NCI-H2227 treated with DMSO at 0.1 percent for 48 hours (cell line): Measurements from ENCODE around the gene DKKL1.
A peak's percentile ranks its signal among the peaks of the same experiment; 100 is the strongest.

Source experiments
- DNase-seq: peaks from one replicate; lab custom pipeline; 2025; lab: John Stamatoyannopoulos, UW

The DKKL1 gene

DNA sequence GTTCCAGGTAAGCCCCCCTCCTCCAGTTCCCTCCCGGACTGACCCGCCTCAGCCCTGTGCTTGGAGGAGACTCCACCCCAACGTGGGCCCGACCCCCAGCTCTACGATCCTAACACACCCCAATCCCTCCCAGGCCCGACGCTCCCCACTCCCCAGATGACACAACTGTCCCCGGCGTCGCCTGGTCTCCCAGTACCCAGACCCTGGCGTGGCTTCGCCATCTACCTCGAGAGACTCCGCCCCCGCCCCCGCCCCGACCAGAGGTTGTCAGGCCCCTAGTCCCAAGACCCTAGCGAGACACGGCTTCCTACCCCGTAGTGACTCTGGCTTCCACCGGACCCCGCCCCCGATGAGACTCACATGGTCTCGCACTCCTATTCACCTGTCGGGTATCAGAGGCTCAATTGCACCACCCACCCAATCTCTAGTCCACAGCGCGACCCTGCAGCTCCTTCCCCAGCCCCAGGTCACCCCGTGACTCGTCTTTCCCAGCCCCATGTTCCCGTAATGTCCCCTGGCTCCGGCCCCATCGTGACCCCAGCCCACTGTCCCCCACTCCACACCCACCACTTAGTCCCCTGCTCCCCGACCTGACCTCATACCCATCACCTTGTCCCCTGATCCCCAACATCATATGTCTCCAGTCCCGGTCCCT lies 25.5 kb upstream of the DKKL1 start:
- no peak for DNase-seq

DNA sequence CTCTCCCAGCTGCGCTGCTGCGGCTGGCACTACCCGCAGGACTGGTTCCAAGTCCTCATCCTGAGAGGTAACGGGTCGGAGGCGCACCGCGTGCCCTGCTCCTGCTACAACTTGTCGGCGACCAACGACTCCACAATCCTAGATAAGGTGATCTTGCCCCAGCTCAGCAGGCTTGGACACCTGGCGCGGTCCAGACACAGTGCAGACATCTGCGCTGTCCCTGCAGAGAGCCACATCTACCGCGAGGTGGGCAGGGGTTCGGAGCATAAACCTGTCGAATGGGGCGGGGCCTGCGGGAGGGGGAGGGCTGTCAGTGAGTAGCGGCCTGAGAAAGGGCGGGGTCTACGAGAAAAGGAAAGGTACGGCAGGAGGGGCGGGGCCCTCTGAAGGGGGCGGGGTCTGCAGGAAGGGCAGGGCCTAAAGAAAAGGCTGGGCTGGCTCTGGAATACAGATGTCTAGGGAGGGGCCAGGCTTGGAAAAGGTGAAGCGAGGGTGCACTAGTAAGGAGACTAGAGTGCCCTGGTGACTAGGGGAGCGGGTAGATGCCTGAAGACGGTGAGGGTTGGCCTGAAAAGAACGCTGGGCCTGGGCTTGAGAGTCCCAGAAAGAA lies 24.9 kb upstream of the DKKL1 start:
- DNase-seq = no peak

DNA sequence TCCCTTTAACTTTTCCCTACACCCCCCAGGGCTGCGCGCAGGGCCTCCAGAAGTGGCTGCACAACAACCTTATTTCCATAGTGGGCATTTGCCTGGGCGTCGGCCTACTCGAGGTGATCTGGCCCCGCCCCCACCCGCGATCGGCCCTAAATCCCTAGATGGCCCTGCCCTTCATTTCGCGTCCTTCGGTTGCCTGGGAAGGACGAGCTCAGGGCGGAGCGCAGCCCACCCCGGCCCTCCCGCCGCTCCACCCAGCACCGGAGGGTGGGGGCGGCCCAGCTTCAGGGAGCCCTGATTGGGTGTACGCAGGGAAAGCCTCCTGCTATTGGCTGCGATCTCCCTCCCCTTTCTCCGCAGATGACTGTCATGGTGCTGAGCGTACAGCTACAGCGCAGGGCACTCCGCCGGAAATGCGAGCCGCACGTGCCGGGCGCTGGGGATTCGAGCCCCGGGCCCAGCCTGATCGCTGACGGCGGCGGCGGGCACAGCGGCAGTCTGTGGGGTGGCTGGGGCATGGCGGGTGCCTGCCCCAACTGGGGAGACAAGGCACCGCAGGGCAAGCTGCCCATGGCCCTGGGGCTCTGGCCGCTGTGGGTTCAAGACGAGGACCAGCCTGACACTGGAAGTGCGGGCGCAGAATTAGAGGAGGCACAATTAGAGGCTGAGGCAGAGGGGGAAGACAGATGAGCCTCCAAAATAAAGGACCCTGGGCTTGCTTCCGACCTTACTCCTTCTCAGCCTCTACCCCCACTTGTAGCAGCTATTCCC lies 24.2 kb upstream of the DKKL1 start:
- DNase-seq = peak; percentile 87

DNA sequence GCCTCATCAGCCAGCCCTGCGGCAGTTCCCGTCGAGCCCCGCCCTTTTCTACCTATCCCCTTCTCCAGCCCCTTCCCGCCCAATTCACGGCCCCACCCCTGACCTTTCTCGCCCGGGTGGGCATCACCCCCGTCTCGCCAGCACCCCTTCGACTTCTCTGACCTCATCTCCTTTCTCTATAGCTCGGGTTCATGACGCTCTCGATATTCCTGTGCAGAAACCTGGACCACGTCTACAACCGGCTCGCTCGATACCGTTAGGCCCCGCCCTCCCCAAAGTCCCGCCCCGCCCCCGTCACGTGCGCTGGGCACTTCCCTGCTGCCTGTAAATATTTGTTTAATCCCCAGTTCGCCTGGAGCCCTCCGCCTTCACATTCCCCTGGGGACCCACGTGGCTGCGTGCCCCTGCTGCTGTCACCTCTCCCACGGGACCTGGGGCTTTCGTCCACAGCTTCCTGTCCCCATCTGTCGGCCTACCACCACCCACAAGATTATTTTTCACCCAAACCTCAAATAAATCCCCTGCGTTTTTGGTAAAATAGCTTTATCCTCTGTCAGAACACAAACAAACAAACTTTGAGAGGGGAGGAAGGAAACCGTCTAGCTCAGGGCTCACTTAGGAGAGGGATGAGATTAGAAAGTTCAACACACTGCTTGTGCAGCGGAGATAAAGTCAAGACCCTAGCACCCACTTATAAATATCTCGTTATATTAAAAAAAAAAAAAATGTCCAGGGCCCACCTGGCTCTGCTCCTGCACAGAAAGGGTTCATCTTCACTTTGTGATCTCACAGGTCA lies 23.4 kb upstream of the DKKL1 start:
- DNase-seq = peak; percentile 37

DNA sequence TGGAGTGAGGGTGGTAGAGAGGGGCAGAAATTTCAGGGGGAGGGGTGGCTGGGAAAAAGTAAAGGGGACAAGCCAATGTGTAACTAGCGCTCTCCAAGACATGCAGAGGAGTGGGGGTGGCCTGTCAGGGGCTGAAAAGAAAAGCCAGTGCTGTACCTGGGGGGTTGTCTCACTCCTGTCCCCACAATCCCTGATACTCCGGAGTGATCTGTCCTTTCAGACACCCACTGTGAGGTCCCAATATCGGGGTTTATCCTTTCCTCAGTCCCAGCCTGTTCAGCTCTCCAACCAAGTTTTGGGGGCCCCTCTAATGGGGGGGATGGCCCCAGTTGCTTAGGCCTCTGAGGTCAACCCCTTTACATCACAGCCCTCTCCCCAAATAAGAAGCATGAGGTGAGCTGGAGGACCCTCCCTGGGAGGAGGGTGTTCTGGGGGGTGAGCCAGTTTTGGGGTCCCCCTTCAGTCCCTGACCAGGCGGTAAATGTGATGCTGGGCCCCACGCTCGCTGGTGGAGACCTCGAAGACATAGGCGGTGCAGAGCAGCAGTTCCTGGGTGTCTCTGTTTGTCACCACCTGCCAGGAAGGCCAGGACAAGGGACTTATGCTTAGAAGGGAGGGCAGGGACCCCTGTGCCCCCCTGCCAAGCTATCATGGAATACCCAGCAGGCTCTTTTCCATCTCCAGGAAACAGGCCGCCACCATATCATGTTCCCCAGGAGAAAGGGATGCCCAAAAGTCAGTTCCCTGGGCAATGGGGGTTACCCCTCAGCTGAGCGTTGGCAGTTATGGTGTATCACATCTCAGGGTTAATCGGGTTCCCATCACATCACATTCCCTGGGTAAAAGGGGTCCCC lies 22.6 kb upstream of the DKKL1 start:
- no peak for DNase-seq

DNA sequence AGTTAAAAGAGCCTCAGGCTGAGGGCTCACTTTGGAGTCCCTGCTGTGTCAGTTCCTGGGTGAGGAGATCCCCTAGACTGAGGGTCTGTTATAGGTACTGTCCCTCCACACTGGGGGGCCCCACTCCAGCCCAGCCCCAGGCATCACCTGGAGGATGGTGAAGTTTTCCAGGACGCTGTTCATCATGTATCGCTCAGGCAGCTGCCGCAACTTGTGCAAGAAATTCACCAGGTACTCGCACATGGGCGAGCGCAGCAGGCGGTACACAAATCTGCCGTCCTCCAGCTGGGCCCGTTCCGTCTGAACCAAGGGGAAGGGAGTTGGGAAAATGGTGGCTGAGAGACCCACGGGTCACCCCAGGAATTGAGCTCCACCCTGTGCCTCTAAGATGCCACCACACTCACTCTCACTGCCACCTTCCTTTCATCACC lies 21.4 kb upstream of the DKKL1 start:
- DNase-seq = no peak

DNA sequence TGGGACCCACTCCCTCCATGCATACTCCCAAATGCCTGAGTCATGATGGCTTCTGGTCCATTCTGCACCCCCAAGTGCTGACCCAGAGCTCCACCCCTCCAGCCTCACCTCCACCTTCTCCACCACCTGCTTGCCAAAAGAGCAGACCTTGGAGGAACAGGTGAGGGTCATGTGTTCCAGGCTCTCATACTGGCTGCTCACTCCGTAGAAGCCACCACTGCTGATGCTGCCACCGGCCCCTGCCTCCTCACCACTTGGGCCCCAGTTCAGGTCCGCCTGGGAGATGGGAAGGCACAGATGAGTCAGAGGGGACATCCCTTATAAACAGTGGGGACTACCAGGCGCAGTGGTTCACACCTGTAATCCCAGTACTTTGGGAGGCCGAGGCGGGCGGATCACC lies 20.6 kb upstream of the DKKL1 start:
- no peak for DNase-seq

DNA sequence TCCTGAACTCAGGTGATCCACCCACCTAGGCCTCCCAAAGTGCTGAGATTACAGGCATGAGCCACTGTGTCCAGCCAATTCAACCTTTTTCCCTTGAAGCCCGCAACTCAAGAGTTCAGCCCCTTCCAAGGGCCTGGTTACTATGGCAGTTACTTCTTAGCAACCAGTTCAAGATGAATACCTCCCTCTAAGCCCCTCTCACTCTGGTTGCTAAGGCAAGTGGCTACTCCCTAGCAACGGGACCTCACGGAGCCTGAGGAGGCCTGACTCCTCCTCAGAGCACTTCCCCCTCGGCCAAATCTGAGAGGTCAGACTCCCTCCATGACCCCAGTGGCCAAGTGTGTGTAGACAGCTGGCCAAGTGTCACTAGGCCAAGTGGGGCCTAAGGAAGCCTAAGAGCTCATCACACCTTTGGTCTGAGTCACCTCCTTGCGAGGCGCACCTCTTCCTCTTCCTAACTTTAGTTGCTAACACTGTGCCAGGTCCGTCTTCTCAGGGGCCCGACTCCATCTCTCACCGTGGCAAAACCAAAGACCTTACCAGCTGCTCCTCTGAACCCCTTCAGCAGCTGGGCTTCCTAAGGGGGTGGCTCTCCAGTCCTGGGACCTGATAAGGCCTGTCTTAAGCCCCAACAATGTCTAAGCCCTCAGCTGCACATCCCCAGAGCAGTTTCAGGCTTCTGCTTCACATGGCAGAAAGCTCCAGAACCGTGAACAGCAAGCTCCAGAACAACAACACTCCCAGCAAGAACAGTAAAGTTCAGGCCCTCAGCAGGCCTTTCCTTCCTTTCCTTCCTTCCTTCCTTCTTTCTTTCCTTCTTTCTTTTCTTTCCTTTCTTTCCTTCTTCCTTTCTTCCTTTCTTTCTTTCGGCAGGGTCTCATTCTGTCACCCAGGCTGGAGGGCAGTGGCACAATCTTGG lies 18.9 kb upstream of the DKKL1 start:
- DNase-seq = no peak

DNA sequence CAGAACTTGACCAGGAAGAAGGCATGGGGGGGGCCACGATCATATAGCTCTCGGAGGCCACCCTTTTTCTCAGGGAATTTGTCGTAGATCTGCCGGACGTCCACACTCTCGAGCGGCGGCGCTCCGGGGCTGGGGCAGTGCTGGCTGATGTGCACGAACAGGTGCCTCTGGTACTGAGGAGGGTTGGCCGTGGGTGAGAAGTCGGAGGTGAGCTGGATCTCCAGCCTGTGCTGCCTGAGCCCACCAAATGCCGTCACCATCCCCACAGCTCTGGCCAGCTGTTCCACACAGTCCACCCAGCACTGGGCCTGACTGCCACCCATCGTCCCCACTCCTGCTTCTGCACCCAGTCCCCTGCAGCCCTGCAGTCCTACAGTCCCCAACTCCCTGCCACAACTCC lies 16.5 kb upstream of the DKKL1 start:
- DNase-seq = no peak

DNA sequence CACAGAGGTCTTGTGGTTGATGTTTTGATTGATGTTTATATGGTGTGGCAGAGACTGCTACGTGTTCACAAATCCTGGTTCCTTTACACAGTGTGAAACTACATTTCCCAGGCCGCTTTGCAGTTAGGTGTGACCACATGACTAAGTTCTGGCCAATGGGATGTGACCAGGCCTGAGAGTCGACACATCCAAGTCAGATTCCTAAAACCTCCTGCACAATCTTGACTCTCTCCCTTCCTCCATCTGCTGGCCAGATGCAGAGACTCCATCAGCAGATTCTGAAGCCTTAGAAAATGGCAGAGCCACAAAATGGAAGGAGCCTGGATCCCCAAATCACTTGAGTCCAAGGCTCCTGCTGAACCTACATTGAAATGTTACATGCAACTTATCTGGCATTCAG lies 15.8 kb upstream of the DKKL1 start:
- DNase-seq = peak; percentile 40

DNA sequence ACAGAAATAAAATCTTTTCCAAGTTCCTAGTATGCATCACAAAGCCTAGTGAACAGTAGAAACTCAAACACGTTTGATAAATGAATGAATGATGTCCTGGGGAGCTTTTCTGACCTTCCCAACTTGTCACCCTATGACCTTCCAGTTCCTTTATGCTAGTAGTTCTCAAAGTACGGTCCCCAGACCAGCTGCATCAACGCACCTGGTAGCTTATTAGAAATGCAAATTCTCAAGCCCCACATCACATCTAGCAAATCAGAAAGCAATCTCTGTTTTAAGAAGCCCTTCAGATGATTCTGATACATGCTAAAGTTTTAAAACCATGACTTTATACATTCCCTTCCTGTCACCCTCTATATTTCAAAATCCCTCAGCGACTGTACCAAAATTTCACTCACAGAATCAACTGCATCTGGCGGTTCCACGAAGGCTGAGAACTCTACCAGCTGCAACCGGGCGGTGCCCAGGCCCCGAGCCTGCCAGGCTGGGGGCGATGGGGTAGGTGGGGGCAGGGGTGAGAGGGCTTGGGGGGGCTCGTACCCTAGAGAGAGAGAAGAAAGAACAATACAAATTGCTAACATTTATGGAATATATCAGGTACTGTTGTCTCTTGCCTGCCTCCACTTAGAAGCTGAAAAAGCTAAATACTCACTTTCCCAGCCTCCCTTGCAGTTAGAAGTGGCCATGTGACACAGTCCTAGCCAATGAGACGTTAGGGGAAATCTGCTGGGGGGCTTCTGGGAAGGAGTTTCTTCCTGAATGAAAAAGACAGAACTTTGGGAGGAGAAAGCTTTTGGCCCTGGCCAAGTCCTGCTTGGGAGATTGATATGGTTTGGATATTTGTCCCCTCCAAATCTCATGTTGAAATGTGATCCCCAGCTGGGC lies 15.1 kb upstream of the DKKL1 start:
- no peak for DNase-seq

DNA sequence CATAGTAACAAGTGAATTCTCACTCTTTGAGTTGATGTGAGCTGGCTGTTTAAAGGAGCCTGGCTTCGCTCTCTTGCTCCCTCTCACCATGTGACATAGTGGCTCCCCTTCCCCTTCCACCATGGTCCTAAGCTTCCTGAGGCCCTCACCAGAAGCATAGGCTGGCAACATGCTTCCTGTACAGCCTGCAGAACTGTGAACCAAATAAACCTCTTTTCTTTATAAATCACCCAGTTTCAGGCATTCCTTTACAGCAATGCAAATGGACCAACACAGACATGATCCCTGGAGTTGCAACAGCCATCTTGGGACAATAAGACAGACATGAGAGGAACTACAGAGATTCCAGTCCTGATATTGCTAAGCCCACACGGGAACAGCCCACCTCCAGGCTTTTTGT lies 14.1 kb upstream of the DKKL1 start:
- DNase-seq = no peak

DNA sequence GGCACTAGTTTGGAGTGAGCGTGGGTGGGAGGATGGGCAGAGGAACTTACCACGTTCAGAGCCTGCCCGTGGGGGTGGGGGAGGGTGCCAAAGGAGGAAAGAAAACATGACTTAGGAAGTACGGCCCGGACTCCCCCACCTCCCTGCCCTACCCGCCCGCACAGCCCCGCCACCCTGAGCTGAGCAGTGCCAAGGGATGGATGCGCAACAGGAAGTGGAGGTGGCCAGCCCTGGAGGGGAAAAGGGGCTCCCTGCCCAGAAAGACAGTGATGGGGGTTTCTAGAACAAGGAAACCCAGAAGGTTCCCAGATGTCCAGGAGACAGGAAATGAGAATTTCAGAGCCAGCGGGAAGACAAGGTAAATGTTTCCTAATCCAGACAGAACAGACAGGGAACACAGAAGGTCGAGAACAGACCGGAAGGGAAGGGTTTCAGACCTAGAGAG lies 7.7 kb upstream of the DKKL1 start:
- DNase-seq = no peak

DNA sequence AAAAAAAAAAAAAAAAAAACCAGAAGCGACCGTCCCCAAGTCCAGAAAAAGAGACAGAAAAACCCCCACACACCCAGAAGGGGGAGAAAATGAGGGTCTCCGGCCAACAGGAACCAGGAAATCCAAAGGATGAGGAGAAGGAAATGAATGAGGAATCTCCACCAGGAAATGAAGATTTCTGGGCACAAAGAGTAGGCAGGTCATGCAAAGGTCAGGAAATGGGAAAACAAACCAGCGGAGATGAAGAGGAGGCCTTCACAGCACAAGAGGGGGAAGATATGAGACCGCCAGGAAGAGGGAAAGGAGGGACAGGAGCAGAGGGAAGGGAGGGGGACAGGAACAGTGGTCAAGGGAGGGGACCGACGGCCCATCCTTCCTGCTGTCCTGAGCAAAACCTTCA lies 7.3 kb upstream of the DKKL1 start:
- no peak for DNase-seq

DNA sequence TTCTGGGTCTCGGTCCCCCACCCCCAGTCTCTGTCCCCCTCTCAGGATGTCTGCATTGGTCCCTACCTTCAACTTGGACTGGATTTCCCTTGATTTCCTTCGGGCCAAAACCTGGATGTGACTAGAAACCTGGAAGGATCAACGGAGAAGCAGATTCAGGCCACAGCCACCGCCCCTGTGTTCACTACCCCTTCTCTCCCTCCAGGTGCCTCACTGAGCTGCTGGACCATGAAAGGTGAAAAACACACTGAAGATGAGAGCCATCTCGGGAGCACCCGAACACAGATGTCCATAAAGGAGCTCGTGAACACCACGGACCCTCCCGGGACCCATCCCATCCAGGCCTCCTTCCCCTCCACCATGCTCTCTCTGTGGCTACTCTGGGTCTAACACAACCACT lies 6.5 kb upstream of the DKKL1 start:
- no peak for DNase-seq

DNA sequence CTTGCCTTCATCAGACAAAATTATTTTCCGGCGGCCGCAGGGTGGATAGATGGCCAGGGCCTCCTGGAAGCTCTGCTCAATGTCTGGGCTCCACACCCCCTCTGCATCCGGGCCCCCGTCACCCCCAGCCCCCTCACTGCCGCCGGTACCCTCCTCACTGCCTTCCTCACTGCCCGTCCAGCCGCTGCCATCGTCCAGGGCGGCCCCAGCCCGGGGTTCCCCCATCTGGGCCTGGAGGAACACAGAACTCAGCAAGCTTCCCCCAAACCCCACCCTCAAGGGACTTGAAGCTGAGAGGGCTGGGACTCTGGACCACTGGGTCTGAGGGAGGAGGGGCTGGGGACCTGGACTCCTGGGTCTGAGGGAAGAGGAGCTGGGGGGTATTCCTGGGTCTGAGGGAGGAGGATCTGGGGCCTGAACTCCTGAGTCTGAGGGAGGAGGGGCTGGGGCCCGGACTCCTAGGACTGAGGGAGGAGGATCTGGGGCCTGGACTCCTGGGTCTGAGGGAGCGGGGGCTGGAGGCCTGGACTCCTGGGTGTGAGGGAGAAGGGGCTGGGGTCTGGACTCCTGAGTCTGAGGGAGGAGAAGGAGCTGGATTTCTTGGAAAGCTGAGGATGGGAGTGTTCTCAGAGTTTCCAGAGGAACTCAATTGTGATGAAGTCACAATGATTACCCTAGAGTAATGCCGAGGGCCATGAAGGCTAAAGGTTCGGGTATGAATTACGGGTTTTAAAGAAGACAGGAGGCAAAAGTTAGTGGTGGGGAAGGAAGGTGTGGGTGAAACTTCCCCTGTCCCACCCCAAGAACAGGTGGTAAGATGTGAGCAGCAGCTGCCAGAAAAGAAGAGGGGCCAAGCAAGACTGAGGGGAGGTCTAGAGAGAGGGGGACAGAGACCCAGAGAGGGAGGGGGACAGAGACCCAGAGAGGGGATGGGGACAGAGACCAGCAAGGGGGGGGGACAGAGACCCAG lies 3.5 kb upstream of the DKKL1 start:
- DNase-seq = no peak

DNA sequence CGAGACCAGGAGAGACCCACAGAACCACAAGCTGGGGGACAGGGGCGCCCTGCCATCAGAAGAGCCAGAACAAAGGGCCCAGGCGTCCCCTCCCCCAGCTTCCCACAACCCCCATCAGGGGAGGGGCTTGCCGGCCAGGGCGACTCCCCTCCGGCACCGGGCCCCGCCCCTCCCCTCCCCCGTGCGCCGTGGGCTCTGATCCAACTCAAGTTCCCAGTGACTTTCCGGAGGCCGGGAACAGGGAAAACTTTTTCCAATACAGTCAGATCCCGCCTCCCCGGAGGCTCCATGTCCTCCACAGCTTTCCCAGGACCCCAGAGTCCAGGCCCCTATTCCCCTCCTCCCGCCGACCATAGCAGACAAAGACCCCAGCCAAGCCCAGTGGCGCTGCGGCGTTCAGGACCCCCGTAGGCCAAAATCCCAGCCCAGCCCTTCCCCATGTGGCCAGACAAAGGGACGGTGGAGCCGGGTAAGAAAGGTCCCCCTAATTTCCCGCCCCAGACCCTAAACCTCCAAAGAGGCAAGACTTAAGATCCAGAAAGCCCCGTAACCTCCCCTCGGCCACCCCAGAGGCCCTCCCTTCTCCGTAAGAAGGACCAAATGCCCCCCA lies 2.1 kb upstream of the DKKL1 start:
- no peak for DNase-seq
